GM10847 (cell line): ENCODE measurements around the gene TGFBR3.

ENCODE experiments used
- POLR2A ChIP-seq: IDR thresholded peaks from 2 replicates; pipeline ENCODE4 v1.6.1; 2011; ENCODE audit not compliant: insufficient read length; ENCODE audit errors: extremely low read depth

TGFBR3 gene

DNA sequence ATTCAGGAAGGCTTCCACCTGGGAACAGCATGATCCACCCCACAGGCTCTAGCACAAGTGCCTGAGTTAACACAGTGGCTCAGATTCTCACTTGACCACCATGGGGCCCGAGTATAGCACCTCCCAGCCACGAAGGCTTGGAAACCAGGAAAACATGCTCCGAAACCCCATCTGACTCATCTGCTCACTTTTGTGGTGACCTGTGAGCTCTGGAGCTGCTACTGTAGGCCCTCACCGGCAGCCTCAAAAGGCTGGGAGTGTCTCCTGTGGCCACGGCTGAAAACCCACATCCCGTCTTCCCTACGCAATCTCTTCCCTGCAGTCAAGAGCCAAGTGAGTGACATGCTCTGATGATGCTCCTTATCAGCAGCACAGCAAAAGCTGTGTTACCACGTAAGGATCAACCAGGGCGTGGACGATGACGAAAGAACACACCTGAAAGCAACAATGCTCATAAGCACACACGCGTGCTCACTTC lies 81.4 kb downstream of the TGFBR3 start:
- TF ChIP-seq POLR2A: no peak

DNA sequence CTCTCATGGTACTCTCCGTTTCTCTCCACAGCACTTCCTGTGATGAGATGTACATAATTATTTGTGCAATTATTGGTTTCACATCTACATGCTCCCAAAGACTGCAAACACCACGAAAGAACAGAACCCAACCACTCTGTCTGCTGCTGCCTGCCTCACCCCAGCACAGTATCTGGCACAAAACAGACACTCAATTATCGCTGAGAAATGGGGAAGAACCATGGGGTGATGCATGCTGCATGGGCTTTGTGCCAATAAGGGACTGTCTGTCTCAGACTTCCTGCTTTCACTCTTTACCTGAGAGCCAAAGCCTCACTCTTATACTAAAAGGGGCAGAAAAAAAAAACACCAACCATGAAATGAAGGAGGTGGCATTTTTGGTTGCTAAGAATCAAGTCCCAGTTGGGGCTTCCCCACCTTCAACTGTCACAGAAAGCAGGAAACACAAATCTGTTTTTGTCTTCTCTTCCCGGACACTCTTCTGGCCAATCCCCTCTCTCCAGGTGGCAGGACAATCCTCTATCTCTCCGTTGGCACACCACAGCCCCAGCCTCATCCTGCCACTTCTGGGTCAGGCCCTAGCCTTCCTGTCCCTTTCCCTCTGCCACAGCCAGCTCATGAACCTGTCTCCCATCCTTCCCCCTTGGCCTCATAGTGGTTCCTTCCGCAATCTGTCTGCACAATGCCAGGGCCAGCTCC lies 82.0 kb downstream of the TGFBR3 start:
- TF ChIP-seq POLR2A: no peak

DNA sequence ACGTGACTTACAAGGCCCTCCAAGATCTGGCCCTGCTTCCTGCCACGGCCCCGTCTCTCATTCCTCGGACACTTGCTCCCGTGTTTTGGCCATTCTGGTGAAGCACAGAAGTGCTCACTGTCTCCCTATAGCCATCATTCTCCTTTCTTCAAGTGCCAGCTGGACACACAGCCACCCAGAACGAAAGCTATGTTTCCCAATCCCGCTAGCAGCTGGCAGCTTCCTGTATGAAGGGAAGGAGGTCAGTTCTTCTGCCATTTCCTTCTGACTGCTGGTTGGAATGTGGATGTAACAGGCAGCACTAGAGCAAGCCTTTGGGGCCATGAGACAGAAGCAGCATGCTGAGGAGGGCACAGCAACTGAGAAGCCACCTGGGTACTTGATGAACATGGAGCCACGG lies 82.8 kb downstream of the TGFBR3 start:
- no peak for TF ChIP-seq POLR2A

DNA sequence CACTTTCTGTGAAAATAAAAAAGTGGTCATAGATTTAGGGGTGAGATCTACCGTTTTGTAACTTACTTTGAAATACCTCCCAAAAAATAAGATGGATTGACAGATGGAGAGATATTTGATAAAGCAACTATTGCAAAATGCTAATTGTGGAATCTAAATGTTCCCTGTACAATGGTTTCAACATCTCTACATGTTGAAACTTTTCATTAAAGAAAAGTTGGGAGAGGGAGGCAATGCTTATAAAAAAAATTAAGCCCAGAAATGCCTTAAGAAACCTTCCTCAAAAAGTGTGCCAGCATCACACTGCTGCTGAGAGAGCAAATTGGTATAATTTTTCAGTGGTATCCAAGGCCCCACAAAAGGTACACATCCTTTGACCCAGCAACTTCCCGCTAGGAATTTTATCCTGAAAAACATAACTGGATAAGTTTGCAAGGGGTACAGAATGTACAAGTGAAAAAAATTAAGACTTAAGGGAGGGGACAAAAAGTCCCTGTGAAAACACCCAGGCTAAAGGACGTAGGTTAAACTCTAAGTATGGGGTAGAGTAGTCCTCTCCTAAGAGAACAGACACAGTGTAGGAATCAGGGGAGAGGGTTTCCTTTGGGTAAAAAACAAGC lies 84.3 kb downstream of the TGFBR3 start:
- no peak for TF ChIP-seq POLR2A

DNA sequence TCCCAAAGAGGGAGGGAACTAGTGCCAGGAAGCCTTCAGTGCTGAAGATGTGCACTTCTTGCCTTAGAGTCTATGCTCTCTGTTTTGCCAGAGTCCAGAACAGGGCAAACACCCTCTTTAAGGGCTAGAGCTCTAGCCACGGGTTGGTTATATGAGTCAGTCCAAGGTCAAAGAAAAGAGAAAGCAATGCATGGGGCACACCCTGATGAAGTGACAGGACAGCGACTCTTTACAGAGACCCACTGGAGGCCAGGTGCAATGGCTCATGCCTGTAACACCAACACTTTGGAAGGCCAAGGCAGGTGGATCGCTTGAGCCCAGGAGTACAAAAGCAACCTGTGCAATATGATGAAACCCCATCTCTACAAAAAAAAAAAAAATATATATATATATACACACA lies 86.1 kb downstream of the TGFBR3 start:
- TF ChIP-seq POLR2A: no peak

DNA sequence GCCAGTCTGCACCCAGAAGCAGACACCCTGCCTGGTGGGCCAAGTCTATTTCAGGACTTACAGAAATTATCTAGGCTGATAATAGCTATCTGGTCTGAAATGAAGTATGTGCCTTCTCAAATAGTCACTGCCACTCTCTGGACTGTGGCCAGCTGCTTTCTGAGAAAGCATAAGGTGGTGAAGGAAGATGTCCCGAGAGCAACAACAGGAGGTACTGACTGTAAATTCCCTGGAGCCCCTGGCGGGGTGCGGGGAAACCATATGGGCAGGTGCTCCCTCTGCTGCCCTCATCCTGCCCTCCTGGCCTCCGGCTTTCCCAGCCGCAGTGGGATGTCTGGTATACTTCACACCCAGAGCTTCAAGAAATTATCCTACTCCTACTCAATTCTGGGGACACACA lies 86.8 kb downstream of the TGFBR3 start:
- TF ChIP-seq POLR2A: no peak

DNA sequence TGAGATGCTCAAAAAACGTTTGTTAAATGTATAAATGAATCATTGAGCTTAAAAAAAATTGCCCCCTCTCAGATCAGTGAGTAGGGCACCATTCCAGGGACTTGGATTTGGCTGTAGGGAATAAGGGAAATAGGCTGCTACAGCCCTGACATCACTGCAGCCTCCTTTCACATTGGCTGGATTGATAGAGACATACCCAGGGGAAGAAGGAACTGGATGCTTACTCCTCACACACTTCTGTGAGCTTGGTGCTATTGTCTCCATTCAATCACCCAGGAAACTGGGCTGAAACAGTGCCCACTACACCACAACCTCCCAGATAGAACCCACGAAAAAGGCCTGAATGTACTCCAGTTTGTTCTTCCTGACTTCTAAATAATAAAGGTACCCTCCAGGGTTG lies 87.2 kb downstream of the TGFBR3 start:
- no peak for TF ChIP-seq POLR2A

GRCh38 chr1:91798241-91798648 lies 87.7 kb downstream of the TGFBR3 start:
- TF ChIP-seq POLR2A: no peak

GRCh38 chr1:91797164-91797563 lies 88.8 kb downstream of the TGFBR3 start:
- no peak for TF ChIP-seq POLR2A

DNA sequence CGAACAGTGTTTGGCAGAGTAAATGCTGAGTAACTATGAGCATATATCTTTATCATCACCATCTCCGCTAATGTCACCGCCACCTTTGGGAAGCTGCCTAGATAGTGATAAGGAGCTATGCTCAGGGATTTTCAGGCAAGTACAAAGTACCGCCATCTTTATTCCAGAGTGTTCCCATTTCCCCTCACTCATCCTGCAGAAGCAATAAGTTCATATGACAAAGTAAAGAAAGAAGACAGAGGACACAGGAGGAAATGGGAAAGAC lies 89.6 kb downstream of the TGFBR3 start:
- TF ChIP-seq POLR2A: no peak

DNA sequence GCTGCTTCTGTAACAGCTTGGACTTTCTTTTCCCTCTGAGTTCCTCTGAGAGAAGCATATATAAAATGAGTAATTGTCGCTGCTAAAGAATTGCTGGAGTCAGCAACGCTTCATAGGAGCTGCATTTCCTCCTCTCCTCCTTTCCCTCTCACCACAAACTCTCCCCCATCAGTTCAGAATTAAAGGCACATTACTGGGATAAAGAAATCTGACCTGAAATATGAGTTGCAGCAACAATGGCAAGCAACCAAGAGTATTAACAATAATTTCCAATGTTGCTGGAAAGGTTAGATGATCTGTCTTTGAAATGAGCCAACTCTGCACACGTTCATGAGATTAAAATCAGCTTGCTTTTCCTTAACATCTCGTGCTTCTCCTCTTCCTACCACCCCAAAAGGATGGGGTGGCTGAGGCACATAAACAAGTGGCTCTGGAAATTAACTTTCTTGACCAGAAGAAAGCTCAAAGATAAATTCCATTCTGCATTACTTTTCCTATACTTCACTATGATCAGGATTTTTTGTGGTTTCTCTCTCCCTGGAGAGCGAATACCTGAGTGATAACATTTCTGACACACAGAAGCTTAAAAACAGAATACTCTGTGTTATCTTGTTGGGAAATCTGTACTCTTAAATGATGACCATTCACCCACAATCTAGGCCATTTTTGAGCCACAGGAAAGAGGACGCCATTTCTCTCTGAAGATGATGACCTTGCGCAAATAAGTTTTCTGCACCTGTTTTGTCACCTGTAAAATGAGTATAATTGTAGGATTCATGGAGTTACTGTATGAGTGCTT lies 90.2 kb downstream of the TGFBR3 start:
- no peak for TF ChIP-seq POLR2A

DNA sequence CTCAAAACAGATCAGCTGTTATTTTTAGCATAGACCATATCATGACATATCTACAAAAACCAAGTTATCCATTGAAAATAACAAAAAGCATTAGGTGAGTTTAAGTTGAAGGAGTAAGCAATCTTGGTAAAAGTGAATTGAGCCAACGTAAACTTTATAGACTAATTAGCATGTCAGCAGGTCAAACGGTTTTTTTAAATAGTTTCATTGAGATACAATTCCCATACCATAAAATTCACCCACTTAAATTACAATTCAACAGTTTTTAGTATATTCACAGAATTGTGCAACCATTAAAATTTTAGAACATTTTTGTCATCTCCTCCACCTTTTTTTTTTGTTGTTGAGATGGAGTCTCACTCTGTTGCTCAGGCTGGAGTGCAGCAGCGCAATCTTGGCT lies 92.1 kb downstream of the TGFBR3 start:
- TF ChIP-seq POLR2A: no peak

DNA sequence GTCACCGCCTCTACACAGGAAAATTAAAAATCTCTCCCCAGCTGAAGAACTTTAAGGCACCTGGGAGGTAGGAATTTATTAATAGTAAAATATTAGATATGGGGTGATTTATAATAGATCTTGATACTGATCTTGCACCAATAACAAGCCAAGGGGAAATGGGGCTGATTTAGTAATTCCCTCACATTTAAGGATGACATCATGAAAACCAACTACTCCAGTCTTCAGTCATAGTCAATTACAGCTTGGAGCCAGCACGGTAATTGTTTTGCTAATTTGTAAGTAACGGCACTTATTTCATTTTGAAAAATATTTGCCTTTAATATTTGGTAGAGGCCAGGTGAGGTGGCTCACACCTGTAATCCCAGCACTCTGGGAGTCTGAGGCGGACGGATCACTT lies 92.8 kb downstream of the TGFBR3 start:
- no peak for TF ChIP-seq POLR2A

DNA sequence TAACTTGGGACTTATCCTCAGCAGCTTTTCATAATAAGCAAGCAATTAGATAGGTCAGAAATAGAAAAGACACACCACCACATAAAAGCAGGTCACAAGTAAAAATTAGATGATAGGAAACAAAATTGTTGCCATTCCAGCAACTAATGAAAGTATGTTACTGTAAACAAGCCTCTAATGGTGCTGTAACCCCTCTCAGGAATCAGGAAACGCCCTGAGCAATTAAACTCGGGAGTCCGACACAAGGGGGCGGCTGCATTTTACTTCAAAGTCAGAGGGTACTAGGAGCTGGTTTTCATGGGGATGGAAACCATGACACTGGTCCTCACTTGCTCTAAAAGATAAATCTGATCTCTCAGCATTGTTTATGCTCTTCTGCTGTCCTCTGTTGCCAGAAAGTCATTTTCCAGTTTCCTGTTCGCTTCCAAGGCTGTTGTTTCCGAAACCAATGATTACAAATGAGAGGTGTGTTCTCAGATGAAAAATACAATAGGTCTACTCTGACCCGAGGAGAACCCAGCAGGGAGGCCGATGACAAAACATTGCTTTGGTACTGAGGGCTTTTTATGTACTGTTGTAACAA lies 93.4 kb downstream of the TGFBR3 start:
- no peak for TF ChIP-seq POLR2A

- no peak for TF ChIP-seq POLR2A
Observed at GRCh38 chr1:91791691-91792488, 94.1 kb downstream of the TGFBR3 start.
